Neural progenitor cell (in vitro differentiated cells): ENCODE measurements around the gene TNXB.

Experiments
- EZH2 ChIP-seq: fragments of 200-600 bp; sonication (generic); IDR thresholded peaks from 2 replicates; pipeline ENCODE4 v1.6.1; 2017; ENCODE audit warnings: antibody characterized with exemption, mild to moderate bottlenecking, moderate library complexity
- EZH2phosphoT487 ChIP-seq: fragments of 200-600 bp; sonication (generic); IDR thresholded peaks from 2 replicates; pipeline ENCODE4 v1.6.1; 2017; ENCODE audit warnings: antibody characterized with exemption
- TF ChIP-seq, protein P1 (sequence below): fragments of 200-600 bp; sonication (generic); IDR thresholded peaks from 2 replicates; pipeline ENCODE4 v1.5.1; 2017; ENCODE audit warnings: antibody characterized with exemption, mild to moderate bottlenecking

DNA sequence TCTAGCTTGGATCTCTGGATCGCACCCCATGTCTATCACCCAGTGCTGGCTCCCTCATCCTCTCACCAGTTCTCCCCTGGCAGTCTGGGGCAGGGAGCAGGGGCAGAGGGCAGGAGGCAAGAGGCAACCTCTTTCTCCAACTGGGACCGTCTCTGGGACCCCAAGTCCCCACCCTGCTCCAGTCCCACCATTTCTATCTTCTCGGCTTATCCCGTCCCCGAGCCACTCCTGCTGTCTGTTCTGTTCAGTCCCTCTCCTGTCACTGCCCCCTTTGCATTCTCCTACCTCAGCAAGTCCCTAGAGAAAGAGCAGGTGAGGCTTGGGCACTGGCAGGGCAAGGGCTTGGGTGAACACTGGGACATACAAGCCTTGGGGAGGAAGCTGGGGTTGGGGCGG lies 625 bp upstream of the TNXB start:
- TF ChIP-seq, protein P1, sequence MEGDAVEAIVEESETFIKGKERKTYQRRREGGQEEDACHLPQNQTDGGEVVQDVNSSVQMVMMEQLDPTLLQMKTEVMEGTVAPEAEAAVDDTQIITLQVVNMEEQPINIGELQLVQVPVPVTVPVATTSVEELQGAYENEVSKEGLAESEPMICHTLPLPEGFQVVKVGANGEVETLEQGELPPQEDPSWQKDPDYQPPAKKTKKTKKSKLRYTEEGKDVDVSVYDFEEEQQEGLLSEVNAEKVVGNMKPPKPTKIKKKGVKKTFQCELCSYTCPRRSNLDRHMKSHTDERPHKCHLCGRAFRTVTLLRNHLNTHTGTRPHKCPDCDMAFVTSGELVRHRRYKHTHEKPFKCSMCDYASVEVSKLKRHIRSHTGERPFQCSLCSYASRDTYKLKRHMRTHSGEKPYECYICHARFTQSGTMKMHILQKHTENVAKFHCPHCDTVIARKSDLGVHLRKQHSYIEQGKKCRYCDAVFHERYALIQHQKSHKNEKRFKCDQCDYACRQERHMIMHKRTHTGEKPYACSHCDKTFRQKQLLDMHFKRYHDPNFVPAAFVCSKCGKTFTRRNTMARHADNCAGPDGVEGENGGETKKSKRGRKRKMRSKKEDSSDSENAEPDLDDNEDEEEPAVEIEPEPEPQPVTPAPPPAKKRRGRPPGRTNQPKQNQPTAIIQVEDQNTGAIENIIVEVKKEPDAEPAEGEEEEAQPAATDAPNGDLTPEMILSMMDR = no peak
- TF ChIP-seq EZH2 = no peak
- TF ChIP-seq EZH2phosphoT487 = no peak
